ENCODE data around the gene SRPK3. TPM values are rescaled to one million over a fixed set of nuclear protein-coding genes. Genes with fewer than 3 reads are reported as not detected.

The SRPK3 gene
- polyA plus RNA-seq, 2 of the 4 experiments (the other 2 are of a cell fraction) = 0.03 TPM; not detected in 1

- ChIA-PET POLR2A (no interaction called here), CTCF (interaction anchor here (0.8 to 2.0 kb wide), 2 partner anchors 27 to 28 kb away, joined by 3 to 5 read pairs; partner anchors contain the start of gene PLXNB3)
- Histone ChIP-seq H3K4me3 (no peak overlapping the region), H3K4me1 (peaks cover 14% of the 10 kb centered on the region; the same call in 2 of the 3 replicates), H3K4me2 (no peak overlapping the region), H3K27ac (no peak overlapping the region), H3K9me3 (no peaks in the 10 kb centered on the region)
- 93% methylated on average over 13 of the region's 17 CpGs for WGBS (ENCODE audit: missing lambda C conversion rate)
- TF ChIP-seq GATA3 (IDR thresholded peaks at IDR 0.05; ENCODE audit: borderline replicate concordance) = no peak
- no peak for TF ChIP-seq EHMT2 (IDR thresholded peaks at IDR 0.05; ENCODE audit: low read depth)
- TF ChIP-seq PHF8 (IDR thresholded peaks at IDR 0.05; ENCODE audit: borderline replicate concordance, low read depth) = no peak
- no peak for TF ChIP-seq PBX3 (IDR thresholded peaks at IDR 0.05)
- TF ChIP-seq CHD4 (IDR thresholded peaks at IDR 0.05; ENCODE audit: borderline replicate concordance) = no peak
- TF ChIP-seq RARB (CRISPR knock-in tag; IDR thresholded peaks at IDR 0.05) = no peak
- TF ChIP-seq BHLHE40 (IDR thresholded peaks at IDR 0.05; ENCODE audit: low read depth, low read length) = no peak
- TF ChIP-seq RNF2 (IDR thresholded peaks at IDR 0.05; ENCODE audit: borderline replicate concordance, low read depth) = no peak
- TF ChIP-seq NR3C1 (IDR thresholded peaks at IDR 0.05) = no peak
- no peak for TF ChIP-seq KDM1A (IDR thresholded peaks at IDR 0.05; ENCODE audit: low read depth)
- no peak for TF ChIP-seq TP53 (CRISPR knock-in tag; IDR thresholded peaks at IDR 0.05)
- no peak for TF ChIP-seq ZNF302 (CRISPR knock-in tag; IDR thresholded peaks at IDR 0.05)
- TF ChIP-seq HOXB13 (CRISPR knock-in tag; IDR thresholded peaks at IDR 0.05; ENCODE audit: low read depth) = no peak
- TF ChIP-seq CEBPB (IDR thresholded peaks at IDR 0.05) = no peak
- TF ChIP-seq FOSB (CRISPR knock-in tag; IDR thresholded peaks at IDR 0.05) = no peak
- DNase-seq (ENCODE audit: low read depth in 1 of 2, low spot score in 1 of 2) = no peak
- no peak for ATAC-seq
- FAIRE-seq = no peak
These were observed 10.4 kb downstream of the SRPK3 start for GRCh38 chrX:153791104-153791852.

- H3K27ac ChIP-seq = no peak overlapping the region
- peak overlapping the region; percentile 94 for H3K4me2 ChIP-seq
- peaks cover 15% of the 10 kb centered on the region; the same call in 2 of the 3 replicates for H3K4me1 ChIP-seq
- POLR2A ChIA-PET = no interaction called here
- no peak overlapping the region for H3K4me3 ChIP-seq
- H3K9me3 ChIP-seq = no peaks in the 10 kb centered on the region
- ATAC-seq (no peak), FAIRE-seq (no peak), DNase-seq (ENCODE audit: low read depth in 1 of 2, low spot score in 1 of 2) (no peak)
- WGBS (ENCODE audit: missing lambda C conversion rate) = 68% methylated on average over 3 of the region's 6 CpGs
- no peak for TF ChIP-seq HOXB13 (CRISPR knock-in tag; IDR thresholded peaks at IDR 0.05; ENCODE audit: low read depth)
- no peak for TF ChIP-seq HES2 (IDR thresholded peaks at IDR 0.05)
- no peak for TF ChIP-seq HMGXB4 (CRISPR knock-in tag; IDR thresholded peaks at IDR 0.05; ENCODE audit: borderline replicate concordance)
- no peak for TF ChIP-seq PBX3 (IDR thresholded peaks at IDR 0.05)
- no peak for TF ChIP-seq POLR2A (IDR thresholded peaks at IDR 0.05; ENCODE audit: low read length)
- no peak for TF ChIP-seq EHF (CRISPR knock-in tag; IDR thresholded peaks at IDR 0.05)
- CTCF ChIA-PET = interaction anchor here (1.0 to 2.2 kb wide), 3 partner anchors 28 to 155 kb away, joined by 3 to 7 read pairs (median 5); partner anchors contain the start of gene PLXNB3
These were observed 11.5 kb downstream of the SRPK3 start for GRCh38 chrX:153792368-153792767.
